Heart left ventricle (tissue), 16 donors: Measurements from ENCODE around the gene CNGA2. TPM values are rescaled to one million over a fixed set of nuclear protein-coding genes. Genes with fewer than 3 reads are reported as not detected.

Source experiments
- ATAC-seq, 4 donors: fragments of 200-7000 bp; cut with Tn5 transposase; one replicate each; pipeline ENCODE4 v1.9.1; 2020 to 2022; ENCODE audit warnings: moderate library complexity in 4 of 4, mild to moderate bottlenecking in 3 of 4, moderate number of reproducible peaks in 1 of 4
- DNase-seq, 5 donors: peaks; one replicate each; pipeline ENCODE4 v3.0.0-alpha.2; 2020
- H3K27ac ChIP-seq, 12 donors: fragments of 200-600 bp; sonication (generic) in 4 of 12; one replicate each; pipeline versions ENCODE4 v1.5.0 to v1.8.0; 2016 to 2022; ENCODE audit warnings: mild to moderate bottlenecking in 2 of 12
- H3K27me3 ChIP-seq, 9 donors: fragments of 200-600 bp; sonication (generic) in 2 of 9; one replicate each; pipeline versions ENCODE4 v1.5.1 to v1.8.0; 2016 to 2022; ENCODE audit warnings: mild to moderate bottlenecking in 3 of 9
- H3K36me3 ChIP-seq, 9 donors: fragments of 200-600 bp; sonication (generic) in 2 of 9; one replicate each; pipeline versions ENCODE4 v1.5.0 to v1.8.0; 2018 to 2022; ENCODE audit warnings: mild to moderate bottlenecking in 2 of 9
- H3K4me1 ChIP-seq, 12 donors: fragments of 200-600 bp; sonication (generic) in 4 of 12; one replicate each; pipeline versions ENCODE4 v1.5.0 to v1.8.0; 2016 to 2022; ENCODE audit warnings: mild to moderate bottlenecking in 3 of 12
- H3K4me3 ChIP-seq, 12 donors: fragments of 200-600 bp; sonication (generic) in 4 of 12; one replicate each; pipeline versions ENCODE4 v1.5.0 to v1.8.0; 2017 to 2022; ENCODE audit warnings: mild to moderate bottlenecking in 9 of 12, moderate library complexity in 4 of 12
- H3K9me3 ChIP-seq, 12 donors: fragments of 200-600 bp; sonication (generic) in 4 of 12; one replicate each; pipeline versions ENCODE4 v1.5.0 to v1.8.0; 2016 to 2022; ENCODE audit warnings: mild to moderate bottlenecking in 1 of 12
- POLR2A ChIP-seq, 2 donors: fragments of 450-650 bp; IDR thresholded peaks; one replicate each; pipeline ENCODE4 v1.6.1; 2017; ENCODE audit warnings: antibody characterized with exemption in 2 of 2, mild to moderate bottlenecking in 2 of 2, moderate library complexity in 2 of 2
- WGBS, 4 donors: extraction: QIAGEN DNeasy Blood & Tissue Kit in 2 of 4; methylation state at CpG; one replicate each; pipeline versions ENCODE4 v1.1.5 to v1.1.7; 2013 to 2018; 5-methylcytosine and 5-hydroxymethylcytosine counted together
- intact Hi-C, 10 donors: fragments of 100-400 bp; cut with DNase I; formaldehyde crosslinking; loops; one replicate each; pipeline versions ENCODE4 v1.11.1 to v1.14.2; 2022
- polyA plus RNA-seq, 2 donors: library from polyadenylated mRNA; stranded (reverse); fragments of 200-250 nt; gene quantifications; one replicate each; pipeline ENCODE4 v1.2.3, GENCODE V29; 2013
- total RNA-seq, 9 donors: library from RNA; depleted of rRNA in 2 of 9; stranded (reverse); fragments of >200 nt in 2 of 9; fragmentation: NEBNext Ultra II Directional in 3 of 9; extraction: Animal tissue kit (Norgen Biotek cat#: 25700) in 3 of 9; gene quantifications; one replicate each; pipeline versions ENCODE4 v1.1.0 to v1.2.4, GENCODE V29; 2016 to 2023
- TF ChIP-seq, protein P1 (sequence below), 12 donors: fragments of 200-600 bp; sonication (generic) in 4 of 12; IDR thresholded peaks; one replicate each; pipeline versions ENCODE4 v1.5.0 to v1.8.0; 2018 to 2022; ENCODE audit warnings: antibody characterized with exemption in 12 of 12, mild to moderate bottlenecking in 5 of 12
- donor health status: ischemic (EF 13 %, LVEDD 7.1; RV severe dilation, severe dysfunction).
- donor health status: healthy with polysubstance abuse.
- donor health status: DM: no; HTN: yes; CAD: no.
- donor health status: DM: no; HTN: no; CAD: no.
- donor health status: ischemic (EF 25% LVEDD 6.9; RV normal size, moderate dysfunction).
- donor health status: ischemic (EF 25% LVEDD 5.7; RV mildly dilated, moderate dysfunction).
- donor health status: healthy.
- donor health status: DM: yes; HTN: yes; CAD: no.
- donor health status: ischemic (EF 35%, LVEDD 5.7; RV mildly dilated, moderate dysfunction).
- donor health status: nonischemic (EF 11% LVEDD 7.7; RV severe dilation, severe dysfunction).
- donor health status: DM: yes; HTN: yes; CAD: no.
- donor health status: PGD.
- donor health status: ischemic (EF 29% LVEDD 5.4; RV normal size, mild dysfunction).
- donor health status: nonischemic (EF 23%, LVEDD 6.1; RV moderate dilation, normal function).

The CNGA2 gene
- total and polyA plus RNA-seq, 11 donors: not detected

GRCh38 chrX:151745651-151746050, 11.1 kb downstream of the CNGA2 start:
- 71 to 89% (median 81%) methylated on average over 6 of the region's 6 CpGs for WGBS, 4 donors
- no peak for ATAC-seq
- intact Hi-C loops: loop anchor here in 1 of 10 donors (5.0 kb wide), 1 partner anchor 887 kb away; no protein-coding TSS in a partner anchor

DNA sequence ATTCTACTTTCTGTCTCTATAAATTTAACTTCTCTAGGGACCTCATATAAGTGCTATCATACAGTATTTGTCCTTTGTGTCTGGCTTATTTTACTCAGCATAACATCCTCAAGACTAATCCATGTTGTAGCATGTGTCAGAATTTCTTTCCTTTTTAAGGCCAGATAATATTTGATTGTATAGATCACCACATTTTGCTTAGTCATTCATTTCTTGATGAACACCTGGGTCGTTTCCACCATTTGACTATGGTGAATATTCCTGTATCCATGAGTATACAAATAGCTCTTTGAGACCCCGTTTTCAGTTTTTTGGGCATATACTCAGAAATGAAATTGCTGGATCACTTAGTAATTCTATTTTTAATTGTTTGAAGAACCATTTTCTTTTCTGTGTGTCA, 12.0 kb downstream of the CNGA2 start:
- ATAC-seq (no peak), DNase-seq (no peak)
- H3K9me3 ChIP-seq: no peaks in the 10 kb centered on the region
- peaks cover 0 to 14% (median 0%) of the 10 kb centered on the region in 9 donors for H3K27me3 ChIP-seq
- WGBS, 4 donors: 58 to 81% (median 62%) methylated on average over 2 of the region's 2 CpGs
- H3K36me3 ChIP-seq: no peaks in the 10 kb centered on the region
- TF ChIP-seq, protein P1, sequence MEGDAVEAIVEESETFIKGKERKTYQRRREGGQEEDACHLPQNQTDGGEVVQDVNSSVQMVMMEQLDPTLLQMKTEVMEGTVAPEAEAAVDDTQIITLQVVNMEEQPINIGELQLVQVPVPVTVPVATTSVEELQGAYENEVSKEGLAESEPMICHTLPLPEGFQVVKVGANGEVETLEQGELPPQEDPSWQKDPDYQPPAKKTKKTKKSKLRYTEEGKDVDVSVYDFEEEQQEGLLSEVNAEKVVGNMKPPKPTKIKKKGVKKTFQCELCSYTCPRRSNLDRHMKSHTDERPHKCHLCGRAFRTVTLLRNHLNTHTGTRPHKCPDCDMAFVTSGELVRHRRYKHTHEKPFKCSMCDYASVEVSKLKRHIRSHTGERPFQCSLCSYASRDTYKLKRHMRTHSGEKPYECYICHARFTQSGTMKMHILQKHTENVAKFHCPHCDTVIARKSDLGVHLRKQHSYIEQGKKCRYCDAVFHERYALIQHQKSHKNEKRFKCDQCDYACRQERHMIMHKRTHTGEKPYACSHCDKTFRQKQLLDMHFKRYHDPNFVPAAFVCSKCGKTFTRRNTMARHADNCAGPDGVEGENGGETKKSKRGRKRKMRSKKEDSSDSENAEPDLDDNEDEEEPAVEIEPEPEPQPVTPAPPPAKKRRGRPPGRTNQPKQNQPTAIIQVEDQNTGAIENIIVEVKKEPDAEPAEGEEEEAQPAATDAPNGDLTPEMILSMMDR (IDR thresholded peaks at IDR 0.05): no peak
- TF ChIP-seq POLR2A (IDR thresholded peaks at IDR 0.05): no peak
- no peak overlapping the region for H3K4me3 ChIP-seq
- no peak overlapping the region for H3K27ac ChIP-seq
- no peaks in the 10 kb centered on the region for H3K4me1 ChIP-seq
- intact Hi-C loops: loop anchor here in 1 of 10 donors (5.0 kb wide), 1 partner anchor 886 kb away; no protein-coding TSS in a partner anchor

More at GRCh38 chrX:151745651-151746050, 11.1 kb downstream of the CNGA2 start:
- Histone ChIP-seq H3K4me1 (no peaks in the 10 kb centered on the region), H3K36me3 (no peaks in the 10 kb centered on the region), H3K27ac (no peak overlapping the region), H3K4me3 (no peak overlapping the region), H3K27me3 (peaks cover 0 to 10% (median 0%) of the 10 kb centered on the region in 9 donors), H3K9me3 (no peaks in the 10 kb centered on the region)
- TF ChIP-seq, protein P1 (IDR thresholded peaks at IDR 0.05): no peak
- no peak for TF ChIP-seq POLR2A (IDR thresholded peaks at IDR 0.05)
- no peak for DNase-seq

GRCh38 chrX:151750511-151750910, 16.0 kb downstream of the CNGA2 start:
- Histone ChIP-seq H3K27ac (no peak overlapping the region), H3K9me3 (no peaks in the 10 kb centered on the region), H3K4me1 (peaks cover 0 to 3% (median 0%) of the 10 kb centered on the region in 12 donors), H3K4me3 (no peak overlapping the region), H3K27me3 (peaks cover 0 to 22% (median 0%) of the 10 kb centered on the region in 9 donors), H3K36me3 (no peaks in the 10 kb centered on the region)
- WGBS, 4 donors: 85 to 95% (median 91%) methylated on average over 5 of the region's 5 CpGs
- intact Hi-C loops: loop anchor here in 9 of 10 donors (2.0 to 10.0 kb wide), 10 partner anchors 224 to 1074 kb away; partner anchors contain the start of genes GABRE (in 1 of the 9) and GABRQ (in 1 of the 9)
- ATAC-seq (no peak), DNase-seq (no peak)
- TF ChIP-seq, protein P1 (IDR thresholded peaks at IDR 0.05): no peak
- no peak for TF ChIP-seq POLR2A (IDR thresholded peaks at IDR 0.05)

DNA sequence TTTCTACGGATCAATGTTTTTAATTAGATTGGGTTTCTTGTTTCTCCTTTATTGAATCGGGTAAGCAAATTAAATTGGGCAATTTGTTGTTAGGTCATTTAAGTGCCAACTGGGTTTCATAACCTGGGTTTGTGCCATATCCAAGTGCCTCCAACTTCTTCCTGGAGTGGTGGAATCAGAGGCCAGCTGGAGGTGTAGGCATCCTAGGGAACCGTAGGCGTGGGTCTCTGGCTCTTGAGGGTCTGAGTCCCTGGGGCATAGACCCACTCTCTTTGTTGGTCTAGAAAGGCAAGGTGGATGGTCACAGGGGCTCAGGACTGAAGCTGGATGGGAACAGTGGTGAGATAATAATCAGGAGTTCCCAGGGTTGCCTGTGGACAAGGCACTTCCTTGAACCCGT, 18.3 kb downstream of the CNGA2 start:
- intact Hi-C loops: loop anchor here in 7 of 10 donors (2.0 to 10.0 kb wide), 10 partner anchors 222 to 1072 kb away; partner anchors contain the start of genes GABRE (in 1 of the 7) and GABRQ (in 1 of the 7)
- H3K4me1 ChIP-seq: peaks cover 0 to 3% (median 0%) of the 10 kb centered on the region in 12 donors
- DNase-seq (no peak), ATAC-seq (no peak)
- 59 to 77% (median 72%) methylated on average over 5 of the region's 5 CpGs for WGBS, 4 donors
- no peak for TF ChIP-seq POLR2A (IDR thresholded peaks at IDR 0.05)
- TF ChIP-seq, protein P1 (IDR thresholded peaks at IDR 0.05): no peak
- H3K27me3 ChIP-seq: peaks cover 0 to 18% (median 0%) of the 10 kb centered on the region in 9 donors
- no peaks in the 10 kb centered on the region for H3K36me3 ChIP-seq
- no peaks in the 10 kb centered on the region for H3K9me3 ChIP-seq
- H3K4me3 ChIP-seq: no peak overlapping the region
- no peak overlapping the region for H3K27ac ChIP-seq
